ENCODE results near the gene SMCP.

GRCh38 chr1:152904688-152905440 lies 26.7 kb downstream of the SMCP start:
- TF ChIP-seq CTCF (IDR thresholded peaks at IDR 0.05) (no peak), POLR2A (IDR thresholded peaks at IDR 0.05) (no peak), POLR2AphosphoS5 (IDR thresholded peaks at IDR 0.05) (no peak), EP300 (IDR thresholded peaks at IDR 0.05) (no peak)
